GM12891 (cell line): ENCODE data around the gene CD81.

Experiments
- PAX5 ChIP-seq: IDR thresholded peaks from 2 replicates; pipeline ENCODE4 v1.6.1; 2011; ENCODE audit warnings: low read length, moderate library complexity, mild to moderate bottlenecking; ENCODE audit not compliant: insufficient read depth, severe bottlenecking
- POLR2A ChIP-seq: IDR thresholded peaks from 2 replicates; pipeline ENCODE4 v1.6.1; 2011; ENCODE audit warnings: low read depth, low read length, control low read depth
- POLR2AphosphoS5 ChIP-seq: IDR thresholded peaks from 2 replicates; pipeline ENCODE4 v1.6.1; 2011; ENCODE audit warnings: low read depth, low read length, control low read depth
- POU2F2 ChIP-seq: IDR thresholded peaks from 2 replicates; pipeline ENCODE4 v1.6.1; 2011; ENCODE audit warnings: low read depth, mild to moderate bottlenecking, control low read depth, low read length, moderate library complexity
- SPI1 ChIP-seq: IDR thresholded peaks from 2 replicates; pipeline ENCODE4 v1.6.1; 2011; ENCODE audit warnings: low read depth, low read length, control low read depth
- TAF1 ChIP-seq: IDR thresholded peaks from 2 replicates; pipeline ENCODE4 v1.6.1; 2011; ENCODE audit warnings: low read depth, low read length, control low read depth

- TF ChIP-seq POLR2AphosphoS5 (no peak), POLR2A (no peak), TAF1 (no peak), PAX5 (no peak), POU2F2 (no peak), SPI1 (no peak)
Observed at GRCh38 chr11:2425506-2425905, 48.4 kb downstream of the CD81 start.
